Transverse colon (tissue), 4 donors: ENCODE data around the gene TFEB.

Experiments used
- EP300 ChIP-seq: sonication (generic); formaldehyde crosslinking; IDR thresholded peaks from one replicate; pipeline ENCODE4 v1.6.1; 2017; ENCODE audit warnings: antibody characterized with exemption, low read depth
- POLR2A ChIP-seq: fragments of 450-650 bp; IDR thresholded peaks from one replicate; pipeline ENCODE4 v1.6.1; 2016; ENCODE audit warnings: antibody characterized with exemption, mild to moderate bottlenecking, moderate library complexity
- POLR2AphosphoS5 ChIP-seq, 3 donors: sonication (generic); formaldehyde crosslinking; IDR thresholded peaks; one replicate each; pipeline ENCODE4 v1.6.1; 2016; ENCODE audit warnings: antibody characterized with exemption in 3 of 3
- TF ChIP-seq, protein P1 (sequence below), 5 experiments: fragments of 200-600 bp in 3 of 5; fragments of 450-650 bp in 2 of 5; sonication (generic) in 3 of 5; IDR thresholded peaks; 1 replicate in 2 of 5; 2 replicates in 3 of 5; pipeline ENCODE4 v1.5.1; 2016 to 2017; ENCODE audit warnings: antibody characterized with exemption in 5 of 5, inconsistent platforms in 3 of 5, mild to moderate bottlenecking in 2 of 5, moderate library complexity in 1 of 5

DNA sequence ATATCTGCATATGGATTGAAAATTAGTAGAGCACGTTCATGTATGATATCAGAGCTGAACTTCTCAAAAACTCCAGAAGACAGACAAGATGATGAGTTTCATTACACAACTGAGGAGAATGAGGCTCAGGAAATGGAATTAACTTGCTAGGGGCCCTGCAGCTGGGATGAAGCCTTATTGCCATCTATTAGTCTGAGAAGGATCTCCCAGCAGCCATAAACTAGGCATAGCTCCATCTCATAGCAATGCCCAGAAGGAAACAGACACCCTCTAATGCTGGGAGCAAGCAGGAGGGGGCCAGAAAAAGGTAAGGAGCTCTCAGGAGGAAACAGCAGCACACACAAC is 18.0 kb downstream of the TFEB start:
- TF ChIP-seq POLR2AphosphoS5 (IDR thresholded peaks at IDR 0.05) (no peak), EP300 (no peak), POLR2A (no peak)
- TF ChIP-seq, protein P1, sequence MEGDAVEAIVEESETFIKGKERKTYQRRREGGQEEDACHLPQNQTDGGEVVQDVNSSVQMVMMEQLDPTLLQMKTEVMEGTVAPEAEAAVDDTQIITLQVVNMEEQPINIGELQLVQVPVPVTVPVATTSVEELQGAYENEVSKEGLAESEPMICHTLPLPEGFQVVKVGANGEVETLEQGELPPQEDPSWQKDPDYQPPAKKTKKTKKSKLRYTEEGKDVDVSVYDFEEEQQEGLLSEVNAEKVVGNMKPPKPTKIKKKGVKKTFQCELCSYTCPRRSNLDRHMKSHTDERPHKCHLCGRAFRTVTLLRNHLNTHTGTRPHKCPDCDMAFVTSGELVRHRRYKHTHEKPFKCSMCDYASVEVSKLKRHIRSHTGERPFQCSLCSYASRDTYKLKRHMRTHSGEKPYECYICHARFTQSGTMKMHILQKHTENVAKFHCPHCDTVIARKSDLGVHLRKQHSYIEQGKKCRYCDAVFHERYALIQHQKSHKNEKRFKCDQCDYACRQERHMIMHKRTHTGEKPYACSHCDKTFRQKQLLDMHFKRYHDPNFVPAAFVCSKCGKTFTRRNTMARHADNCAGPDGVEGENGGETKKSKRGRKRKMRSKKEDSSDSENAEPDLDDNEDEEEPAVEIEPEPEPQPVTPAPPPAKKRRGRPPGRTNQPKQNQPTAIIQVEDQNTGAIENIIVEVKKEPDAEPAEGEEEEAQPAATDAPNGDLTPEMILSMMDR (IDR thresholded peaks at IDR 0.05) = no peak
